Activated T-cell treated with anti-CD3 and anti-CD28 coated beads for 24 hours (primary cell): ENCODE results near the gene ZER1.
"Not testable (repeated sequence)": the region's sequence is repeated elsewhere in the genome, so short reads cannot be mapped to it uniquely, and the experiment has no call there.

ENCODE experiments used
- DNase-seq: peaks from one replicate; pipeline ENCODE4 v3.0.0-alpha.2; 2020; ENCODE audit warnings: low read depth

The ZER1 gene

DNA sequence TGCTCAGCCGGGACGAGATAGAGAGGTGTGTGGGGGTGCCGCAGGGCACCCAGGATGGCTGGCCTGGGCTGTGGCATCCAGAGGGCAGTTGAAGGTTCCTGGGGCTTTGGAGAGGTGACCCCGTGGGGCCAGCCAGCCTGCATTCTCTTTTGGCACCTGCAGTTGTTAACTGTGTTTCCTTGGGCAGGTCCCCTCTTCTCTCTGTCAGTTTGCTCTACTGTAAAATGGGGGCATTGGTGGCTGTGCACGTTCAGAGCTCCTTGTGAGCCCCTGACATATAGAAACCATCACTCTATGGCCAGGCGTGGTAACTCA, 56.3 kb downstream of the ZER1 start:
- no peak for DNase-seq

DNA sequence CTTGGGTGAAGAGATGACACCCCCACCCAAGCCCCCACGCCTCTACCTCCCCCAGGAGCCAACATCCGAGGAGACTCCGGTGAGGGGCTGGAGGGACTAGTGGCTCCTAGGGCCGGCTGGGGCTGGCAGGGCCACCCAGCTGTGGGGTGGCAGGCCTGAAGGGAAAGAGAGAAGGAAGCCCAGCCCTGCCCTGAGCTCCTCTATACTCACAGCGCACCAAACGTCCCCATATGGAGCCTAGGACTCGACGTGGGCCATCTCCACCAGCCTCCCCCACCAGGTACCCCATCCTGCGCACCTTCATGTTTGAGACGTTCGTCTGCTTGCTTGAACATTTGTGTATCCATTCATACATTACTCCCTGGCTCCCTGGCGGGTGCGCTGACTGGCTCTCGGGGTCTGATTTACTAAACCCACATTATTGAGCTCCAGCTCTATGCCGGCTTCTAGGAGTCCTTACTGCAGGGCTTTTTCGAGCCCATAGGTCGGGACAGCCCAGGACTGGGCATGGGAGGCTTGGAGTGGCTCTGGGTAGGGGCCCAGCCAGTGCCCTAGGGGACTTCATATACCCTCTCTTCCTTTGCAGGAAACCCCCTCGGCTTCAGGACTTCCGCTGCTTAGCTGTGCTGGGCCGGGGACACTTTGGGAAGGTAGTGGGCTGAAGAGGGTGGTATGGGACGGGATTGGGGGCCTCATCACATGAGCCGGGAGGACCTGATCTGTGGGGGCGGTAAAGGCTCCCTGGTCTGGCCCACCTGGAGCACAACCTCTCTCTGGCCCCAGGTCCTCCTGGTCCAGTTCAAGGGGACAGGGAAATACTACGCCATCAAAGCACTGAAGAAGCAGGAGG, 56.9 kb downstream of the ZER1 start:
- no peak for DNase-seq

DNA sequence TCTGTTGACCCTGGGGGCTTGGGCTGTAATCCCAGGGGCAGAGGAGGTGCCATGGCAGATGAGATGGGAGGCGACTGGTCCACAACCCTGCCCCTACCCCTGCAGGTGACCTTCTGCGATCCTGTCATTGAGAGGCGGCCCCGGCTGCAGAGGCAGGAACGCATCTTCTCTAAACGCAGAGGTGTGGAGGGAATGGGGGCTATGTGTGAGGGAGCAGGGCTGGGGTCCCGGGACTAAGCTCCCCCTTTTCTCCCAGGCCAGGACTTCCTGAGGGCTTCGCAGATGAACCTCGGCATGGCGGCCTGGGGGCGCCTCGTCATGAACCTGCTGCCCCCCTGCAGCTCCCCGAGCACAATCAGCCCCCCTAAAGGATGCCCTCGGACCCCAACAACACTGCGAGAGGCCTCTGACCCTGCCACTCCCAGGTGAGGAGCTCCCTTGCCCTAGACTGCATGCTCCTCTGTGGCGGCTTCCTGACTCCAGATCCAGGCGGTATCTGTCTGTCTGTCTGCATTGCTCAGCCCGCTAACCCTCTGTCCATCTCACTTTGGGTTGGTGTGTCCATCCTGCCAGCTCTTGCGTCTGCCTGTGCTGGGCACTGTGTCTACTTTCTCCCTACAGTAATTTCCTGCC, 57.7 kb downstream of the ZER1 start:
- DNase-seq, result no peak

DNA sequence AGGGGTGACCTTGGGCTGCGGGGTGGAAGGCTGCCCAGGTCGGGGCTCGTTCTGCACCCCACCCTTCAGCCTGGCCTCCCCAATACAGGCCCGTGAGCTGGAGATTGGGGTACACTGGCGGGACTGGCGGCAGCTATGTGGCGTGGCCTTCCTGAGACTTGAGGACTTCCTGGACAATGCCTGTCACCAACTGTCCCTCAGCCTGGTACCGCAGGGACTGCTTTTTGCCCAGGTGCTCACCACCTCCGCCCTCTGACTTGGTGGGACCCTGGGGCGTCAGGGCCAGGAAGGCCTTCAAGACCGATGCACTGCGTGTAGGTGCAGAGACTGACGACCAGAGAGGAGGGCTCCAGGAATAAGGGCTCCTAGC, 58.3 kb downstream of the ZER1 start:
- DNase-seq, result no peak

DNA sequence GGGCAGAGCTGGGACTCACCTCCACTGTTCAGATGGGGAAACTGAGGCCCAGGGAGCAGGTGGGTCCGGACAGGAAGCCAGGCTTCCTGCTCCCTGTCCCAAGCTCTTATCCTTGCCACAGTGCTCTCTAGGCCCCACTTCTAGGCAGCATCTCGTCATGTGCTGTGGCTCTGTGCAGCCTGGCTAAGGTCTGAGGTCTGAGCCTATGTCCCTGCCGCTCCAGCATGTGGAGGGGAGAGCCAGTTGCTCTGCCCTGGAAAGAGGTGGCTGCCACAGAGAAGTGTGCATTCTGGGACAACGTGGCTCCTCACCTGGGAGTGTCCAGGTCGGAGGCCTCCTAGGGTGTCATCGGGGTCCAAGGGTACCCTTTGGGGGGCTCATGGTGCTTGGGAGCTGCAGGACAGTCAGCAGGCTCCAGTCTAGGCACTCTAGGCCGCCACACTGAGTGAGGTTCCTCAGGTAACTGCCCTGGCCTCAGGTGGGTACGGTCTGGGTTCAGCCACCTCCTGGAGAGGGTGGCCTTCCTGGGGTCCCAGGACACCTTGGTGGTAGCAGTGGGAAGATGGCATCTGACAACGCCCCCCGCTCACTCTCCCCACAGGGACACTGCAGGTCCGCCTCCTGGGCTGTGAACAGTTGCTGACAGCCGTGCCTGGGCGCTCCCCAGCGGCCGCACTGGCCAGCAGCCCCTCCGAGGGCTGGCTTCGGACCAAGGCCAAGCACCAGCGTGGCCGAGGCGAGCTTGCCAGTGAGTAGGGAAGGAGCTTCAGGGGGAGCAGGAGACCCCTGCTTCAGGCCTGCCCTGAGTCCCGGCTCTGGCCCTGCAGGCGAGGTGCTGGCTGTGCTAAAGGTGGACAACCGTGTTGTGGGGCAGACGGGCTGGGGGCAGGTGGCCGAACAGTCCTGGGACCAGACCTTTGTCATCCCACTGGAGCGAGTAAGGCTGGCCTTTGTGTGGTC, 59.0 kb downstream of the ZER1 start:
- DNase-seq, result no peak

DNA sequence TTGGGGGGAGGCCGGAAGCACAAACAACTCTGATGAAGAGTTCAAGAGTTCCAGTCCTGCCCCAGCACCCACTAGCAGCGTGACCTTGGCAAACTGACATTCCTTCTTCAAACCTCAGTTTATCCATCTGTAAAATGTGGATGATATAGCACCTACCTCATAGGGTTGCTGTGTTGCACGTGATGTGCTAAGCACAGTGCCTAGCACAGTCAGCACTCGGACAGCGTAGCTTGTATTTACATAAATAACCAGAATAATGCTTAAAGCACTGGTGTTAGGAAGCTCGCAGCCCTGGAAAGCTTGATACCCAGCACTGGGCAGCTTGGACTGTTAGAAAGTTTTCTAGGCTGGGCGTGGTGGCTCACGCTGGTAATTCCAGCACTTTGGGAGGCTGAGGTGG, 64.3 kb downstream of the ZER1 start:
- no peak for DNase-seq

DNA sequence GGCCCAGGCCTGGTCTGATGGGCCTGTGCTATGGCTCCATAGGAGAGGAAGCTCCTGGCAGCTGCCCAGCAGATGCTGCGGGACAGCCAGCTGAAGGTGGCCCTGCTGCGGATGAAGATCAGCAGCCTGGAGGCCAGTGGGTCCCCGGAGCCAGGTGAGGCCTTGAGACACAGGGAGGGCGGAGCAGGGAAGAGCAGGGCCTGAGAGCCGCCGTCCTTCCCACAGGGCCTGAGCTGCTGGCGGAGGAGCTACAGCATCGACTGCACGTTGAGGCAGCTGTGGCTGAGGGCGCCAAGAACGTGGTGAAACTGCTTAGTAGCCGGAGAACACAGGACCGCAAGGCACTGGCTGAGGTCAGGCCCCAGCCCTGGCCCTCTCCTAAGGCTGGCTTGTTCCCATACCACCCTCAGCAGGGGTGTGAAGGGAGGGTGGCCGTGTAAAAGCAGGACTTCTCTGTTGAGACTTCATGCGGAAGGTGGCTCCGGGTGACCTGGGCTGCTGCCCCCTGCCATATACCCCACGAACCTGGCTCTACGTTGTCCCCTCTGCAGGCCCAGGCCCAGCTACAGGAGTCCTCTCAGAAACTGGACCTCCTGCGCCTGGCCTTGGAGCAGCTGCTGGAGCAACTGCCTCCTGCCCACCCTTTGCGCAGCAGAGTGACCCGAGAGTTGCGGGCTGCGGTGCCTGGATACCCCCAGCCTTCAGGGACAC, 64.9 kb downstream of the ZER1 start:
- DNase-seq, result no peak

DNA sequence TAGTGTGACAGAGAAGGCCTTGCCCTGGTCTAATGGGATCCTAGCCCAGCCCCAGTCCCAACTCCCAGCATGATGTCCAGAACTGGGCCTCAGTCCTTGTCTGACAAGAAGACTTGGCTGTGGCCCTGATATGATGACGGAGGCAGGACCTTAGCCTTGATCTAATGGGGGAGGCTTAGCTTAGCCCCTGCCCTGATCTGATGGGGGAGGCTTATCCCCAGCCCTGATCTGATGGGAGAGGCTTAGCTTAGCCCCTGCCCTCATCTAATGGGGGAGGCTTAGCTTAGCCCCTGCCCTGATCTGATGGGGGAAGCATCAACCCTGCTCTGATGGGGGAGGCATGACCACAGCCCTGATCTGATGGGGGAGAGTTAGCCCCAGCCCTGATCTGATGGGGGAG, 65.7 kb downstream of the ZER1 start:
- no peak for DNase-seq

DNA sequence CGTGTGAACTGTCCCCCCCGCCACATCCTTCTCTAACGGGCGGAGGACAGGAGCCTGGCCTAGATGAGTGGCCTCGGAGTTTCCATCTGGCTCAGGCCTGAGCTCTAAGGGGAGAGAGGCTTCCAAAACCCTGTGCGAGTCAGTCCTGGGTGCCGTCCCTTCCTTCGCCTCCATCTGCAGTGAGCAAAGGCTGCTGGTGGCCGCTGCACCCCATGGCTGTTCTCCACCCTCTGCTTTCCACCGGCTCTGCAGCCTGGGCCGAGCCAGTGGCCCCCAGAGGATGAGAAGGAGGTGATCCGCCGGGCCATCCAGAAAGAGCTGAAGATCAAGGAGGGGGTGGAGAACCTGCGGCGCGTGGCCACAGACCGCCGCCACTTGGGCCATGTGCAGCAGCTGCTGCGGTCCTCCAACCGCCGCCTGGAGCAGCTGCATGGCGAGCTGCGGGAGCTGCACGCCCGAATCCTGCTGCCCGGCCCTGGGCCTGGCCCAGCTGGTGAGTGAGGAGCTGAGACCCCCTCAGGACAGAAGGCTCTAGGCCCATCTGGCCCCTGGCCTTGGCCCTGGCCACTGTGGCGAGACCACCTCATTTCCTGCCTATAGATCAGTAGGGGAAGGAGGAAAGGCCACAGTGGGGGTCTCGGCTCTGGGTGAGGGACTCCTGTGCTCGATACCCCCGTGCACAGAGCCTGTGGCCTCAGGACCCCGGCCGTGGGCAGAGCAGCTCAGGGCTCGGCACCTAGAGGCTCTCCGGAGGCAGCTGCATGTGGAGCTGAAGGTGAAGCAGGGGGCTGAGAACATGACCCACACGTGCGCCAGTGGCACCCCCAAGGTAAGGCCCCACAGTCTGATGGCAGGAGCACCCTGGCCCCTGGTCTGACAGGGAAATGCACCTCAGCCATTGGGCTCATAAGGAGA, 66.4 kb downstream of the ZER1 start:
- no peak for DNase-seq

DNA sequence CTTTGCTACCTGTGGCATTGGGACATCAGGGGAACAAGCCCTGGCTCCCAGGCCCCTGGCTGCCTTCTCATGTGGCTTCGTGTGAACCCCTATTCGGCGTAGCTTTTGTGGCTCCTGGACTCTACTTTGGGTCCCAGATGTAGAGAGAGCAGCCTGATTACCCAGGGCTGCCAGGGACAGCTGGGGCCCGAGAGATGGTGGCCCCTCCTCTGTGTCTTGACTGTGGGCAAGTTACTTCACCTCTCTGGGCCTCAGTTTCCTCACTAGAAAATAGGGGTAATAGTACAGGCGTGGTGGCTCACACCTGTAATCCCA, 67.4 kb downstream of the ZER1 start:
- no peak for DNase-seq

DNA sequence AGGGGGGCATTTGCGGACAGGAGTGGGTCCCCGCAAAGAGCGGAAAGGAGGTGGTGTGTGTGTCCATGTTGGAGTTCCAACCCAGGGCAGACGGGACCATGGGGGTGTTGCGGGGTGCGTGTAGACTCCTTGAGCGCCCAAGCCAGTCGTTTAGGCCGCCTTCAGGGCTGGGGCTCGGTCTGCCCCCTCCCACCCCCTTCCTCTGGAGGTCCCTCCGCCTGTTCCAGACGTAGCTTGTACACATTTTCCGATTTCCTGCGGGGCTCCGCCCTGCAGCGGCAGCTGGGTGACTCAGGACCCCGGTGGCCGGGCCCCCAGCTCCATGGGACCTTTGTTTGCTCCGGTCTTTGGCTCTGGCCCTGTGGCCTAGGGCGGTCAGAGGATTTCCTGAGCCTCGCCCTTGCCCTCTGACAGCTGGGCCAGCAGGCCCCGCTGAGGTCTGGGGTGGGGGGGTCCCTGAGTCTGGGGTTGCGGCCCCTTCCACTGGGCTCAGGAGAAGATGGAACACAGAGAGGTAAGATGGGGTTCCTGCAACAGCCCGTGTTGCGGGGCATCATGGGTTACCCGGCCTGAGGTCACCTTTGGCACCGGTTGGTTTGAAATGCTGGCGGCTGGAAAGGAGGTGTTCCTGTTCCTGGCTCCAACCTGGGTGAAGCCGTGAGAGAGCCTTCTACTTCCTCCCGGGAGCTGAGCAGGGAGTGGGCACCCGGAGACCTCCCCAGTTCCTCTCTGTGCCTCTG, 67.9 kb downstream of the ZER1 start:
- no peak for DNase-seq

DNA sequence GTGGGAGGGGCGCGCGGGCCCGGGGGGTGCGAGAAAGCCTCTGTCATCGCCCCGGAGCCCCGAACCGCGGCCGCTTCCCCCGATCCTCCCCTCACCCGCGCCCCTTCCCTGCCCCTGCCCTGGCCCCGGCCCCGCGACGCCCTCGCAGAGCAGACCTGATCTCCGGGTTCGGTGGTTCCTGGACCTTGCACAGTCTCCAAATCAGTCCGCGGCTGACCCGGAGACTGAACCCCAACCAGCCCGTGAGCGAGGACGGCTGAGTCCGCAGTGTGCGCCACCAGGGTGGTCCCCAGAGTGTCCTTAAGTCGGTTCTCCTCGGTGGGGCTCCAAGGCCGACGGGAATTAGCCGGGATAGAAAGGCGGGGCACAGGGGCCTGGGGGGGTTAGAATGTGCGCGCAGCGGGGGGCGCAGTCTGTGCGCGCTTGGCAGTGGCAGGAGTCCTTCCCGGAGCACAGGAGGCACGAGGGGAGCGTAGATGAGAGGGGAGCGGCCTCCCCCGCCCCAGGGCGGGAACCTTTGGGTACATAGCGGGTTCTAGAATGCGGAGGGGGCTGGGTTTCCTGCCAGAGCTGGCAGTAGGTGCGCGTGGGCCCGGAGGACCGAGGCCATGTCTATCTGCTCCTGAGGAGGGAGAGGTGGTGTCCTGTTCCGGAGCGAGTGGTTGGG, 68.6 kb downstream of the ZER1 start:
- no peak for DNase-seq

DNA sequence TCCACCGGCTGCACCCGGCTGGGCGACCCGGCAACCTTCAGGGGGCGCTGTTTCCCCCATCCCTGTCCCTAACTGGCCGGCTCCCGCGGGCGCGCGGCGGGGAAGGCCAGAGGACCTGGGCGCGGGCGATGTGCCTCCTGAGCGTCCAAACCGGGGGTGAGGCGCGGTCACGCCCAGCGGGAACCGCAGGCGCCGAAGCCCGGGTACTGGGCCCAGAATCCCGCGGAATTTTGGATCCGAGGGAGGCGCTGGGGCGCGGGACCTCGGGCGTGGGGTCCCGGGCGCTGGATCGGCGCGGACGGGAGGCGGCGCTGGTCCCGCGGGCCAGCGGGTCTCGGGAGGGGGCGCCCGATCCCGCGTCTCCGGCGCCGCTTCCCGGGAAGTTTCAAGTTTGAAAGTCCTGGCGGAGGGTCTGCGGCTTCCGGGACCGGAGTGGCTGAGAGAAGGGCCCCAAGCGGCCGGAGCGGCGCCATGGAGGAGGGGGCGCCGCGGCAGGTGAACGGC, 69.2 kb downstream of the ZER1 start, which contains the start of gene PKN3:
Gene PKN3 (plus strand): TSS at position 59 of the 504 bp plus-strand sequence. CDS start 413 bp downstream, at position 472.
- peak; percentile 80 for DNase-seq

DNA sequence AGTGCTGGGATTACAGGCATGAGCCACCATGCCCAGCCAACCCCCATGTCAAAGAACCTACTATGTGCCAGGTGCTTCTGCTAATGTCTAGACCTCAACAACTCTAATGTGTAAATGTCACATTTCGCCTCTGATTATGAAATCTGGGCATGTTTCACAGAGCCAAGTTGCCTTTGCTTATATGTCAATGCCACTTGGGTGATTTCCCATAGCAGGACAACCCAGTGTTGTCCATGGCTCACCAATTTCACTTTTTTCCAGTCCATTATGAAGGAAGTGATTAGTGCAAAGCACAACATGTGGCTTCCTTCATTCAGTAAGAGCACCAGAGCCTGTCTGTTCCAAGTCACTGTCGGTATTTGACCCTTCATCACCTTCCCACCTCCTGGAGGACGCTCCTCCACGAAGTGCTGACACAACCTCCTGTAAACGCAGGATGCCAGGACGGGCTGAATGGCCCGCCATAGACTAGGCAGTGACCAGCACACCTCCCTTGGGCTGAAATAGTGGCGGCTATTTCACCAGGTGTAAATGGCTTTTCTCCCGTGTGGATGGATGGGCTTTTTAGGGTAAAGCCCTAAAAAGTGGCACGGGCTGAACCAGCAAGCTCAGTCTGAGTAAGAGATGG, 70.4 kb downstream of the ZER1 start:
- DNase-seq, result no peak

DNA sequence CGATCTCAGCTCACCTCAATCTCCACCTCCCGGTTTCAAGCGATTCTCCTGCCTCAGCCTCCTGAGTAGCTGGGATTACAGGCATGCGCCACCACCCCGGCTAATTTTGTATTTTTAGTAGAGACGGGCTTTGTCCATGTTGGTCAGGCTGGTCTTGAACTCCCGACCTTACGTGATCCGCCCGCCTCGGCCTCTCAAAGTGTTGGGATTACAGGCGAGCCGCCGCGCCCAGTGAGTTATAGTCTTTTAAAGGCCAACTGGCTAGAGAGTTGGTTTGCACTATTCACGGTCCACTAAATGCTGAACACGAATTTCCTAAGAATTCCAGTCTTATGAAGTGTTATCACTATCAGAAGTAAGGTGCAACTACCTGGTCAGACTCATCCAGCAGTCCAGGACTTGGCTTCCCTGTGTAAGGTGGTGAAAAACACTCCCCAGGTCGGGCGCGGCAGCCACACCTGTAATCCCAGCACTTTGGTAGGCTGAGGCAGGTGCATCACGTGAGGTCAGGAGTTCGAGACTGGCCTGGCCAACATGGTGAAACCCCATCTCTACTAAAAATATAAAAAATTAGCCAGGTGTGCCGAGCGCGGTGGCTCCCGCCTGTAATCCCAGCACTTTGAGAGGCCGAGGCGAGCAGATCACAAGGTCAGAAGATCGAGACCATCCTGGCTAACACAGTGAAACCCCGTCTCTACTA, 72.5 kb downstream of the ZER1 start:
- not testable (repeated sequence) for DNase-seq

DNA sequence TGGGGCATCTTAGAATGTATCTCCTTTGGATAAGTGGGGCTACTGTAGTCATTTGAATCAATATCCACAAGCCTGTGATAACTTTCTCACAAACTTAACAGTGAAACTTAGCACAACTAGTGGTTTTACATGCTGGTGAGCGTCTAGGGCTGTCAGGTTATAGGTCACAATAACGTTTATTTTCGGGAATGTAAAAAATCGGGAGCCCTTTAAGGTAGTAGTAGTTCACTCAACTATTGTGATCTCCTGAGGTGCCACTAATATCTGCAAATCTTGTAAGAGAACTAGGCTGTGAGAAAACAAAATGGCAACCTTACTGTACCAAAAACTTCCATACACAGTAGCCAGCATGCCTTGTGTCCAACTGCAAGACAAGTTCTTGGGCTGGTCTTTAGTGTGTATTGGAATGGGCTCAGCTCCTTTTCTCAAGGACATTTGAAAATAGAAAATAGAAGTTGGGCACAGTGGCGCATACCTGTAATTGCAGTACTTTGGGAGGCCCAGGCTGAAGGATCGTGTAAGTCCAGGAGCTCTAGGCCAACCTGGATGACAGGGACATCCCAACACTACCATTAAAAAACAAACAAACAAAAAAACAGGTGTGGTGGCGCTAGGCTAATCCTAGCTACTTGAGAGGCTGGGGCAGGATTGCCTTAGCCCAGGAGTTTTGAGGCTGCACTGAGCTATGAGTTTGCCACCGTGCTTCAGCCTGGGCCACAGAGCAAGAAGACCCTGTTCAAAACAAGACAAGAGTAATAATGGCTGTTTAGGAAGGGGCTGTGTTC, 74.6 kb downstream of the ZER1 start:
- DNase-seq, result no peak

DNA sequence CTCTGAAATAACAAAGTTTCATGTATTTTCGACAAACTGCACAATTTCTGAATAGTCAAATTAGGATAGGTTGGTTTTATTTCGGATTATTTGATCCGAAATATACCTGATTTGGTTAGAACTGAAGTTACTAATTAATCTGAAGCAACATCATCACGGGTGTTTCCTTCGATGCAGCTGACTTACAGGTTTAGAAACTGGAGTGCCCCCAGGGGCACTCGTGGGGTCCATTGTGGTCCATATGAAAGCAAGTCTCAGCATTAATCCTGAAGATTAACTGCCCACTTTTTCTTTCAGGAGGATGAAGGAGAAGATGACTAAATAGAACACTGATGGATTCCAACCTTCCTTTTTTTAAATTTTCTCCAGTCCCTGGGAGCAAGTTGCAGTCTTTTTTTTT, 77.4 kb downstream of the ZER1 start:
- no peak for DNase-seq

DNA sequence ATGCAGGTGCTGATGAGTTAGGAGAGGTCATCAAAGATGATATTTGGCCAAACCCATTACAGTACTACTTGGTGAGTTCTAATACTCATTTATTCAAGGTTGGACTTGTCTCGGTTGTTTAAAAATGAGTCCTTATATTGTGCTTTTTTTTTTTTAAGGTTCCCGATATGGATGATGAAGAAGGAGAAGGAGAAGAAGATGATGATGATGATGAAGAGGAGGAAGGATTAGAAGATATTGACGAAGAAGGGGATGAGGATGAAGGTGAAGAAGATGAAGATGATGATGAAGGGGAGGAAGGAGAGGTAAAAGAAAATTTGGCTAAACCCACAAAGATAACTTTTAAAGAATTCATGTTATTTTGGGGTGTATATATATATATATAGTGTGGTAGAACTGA, 78.0 kb downstream of the ZER1 start:
- DNase-seq, result not testable (repeated sequence)
